AG20443 (cell line): Measurements from ENCODE around the gene COX14.

Experiments
- DNase-seq: peaks from one replicate; pipeline ENCODE4 v3.0.0; 2012; ENCODE audit warnings: low spot score, mixed read lengths

The COX14 gene

GRCh38 chr12:50084775-50085614 lies 27.0 kb upstream of the COX14 start, which contains the start of gene SMARCD1:
TSS of gene SMARCD1 (plus strand) at chr12:50085342. CDS start at chr12:50085370, 28 bp downstream.
- peak; percentile 94 for DNase-seq

- DNase-seq = no peak
Measured at GRCh38 chr12:50085615-50086072, 26.4 kb upstream of the COX14 start.

GRCh38 chr12:50086148-50086547 lies 25.9 kb upstream of the COX14 start:
- DNase-seq = no peak

GRCh38 chr12:50087151-50087550 lies 24.9 kb upstream of the COX14 start:
- no peak for DNase-seq

GRCh38 chr12:50087995-50088394 lies 24.0 kb upstream of the COX14 start:
- DNase-seq = peak; percentile 58

GRCh38 chr12:50088577-50089335 lies 23.3 kb upstream of the COX14 start:
- peak; percentile 53 for DNase-seq

- no peak for DNase-seq
Measured at GRCh38 chr12:50089730-50090129, 22.3 kb upstream of the COX14 start.

GRCh38 chr12:50090391-50090790 lies 21.6 kb upstream of the COX14 start:
- DNase-seq = no peak

GRCh38 chr12:50097952-50098351 lies 14.1 kb upstream of the COX14 start:
- no peak for DNase-seq

- DNase-seq = peak; percentile 83
Measured at GRCh38 chr12:50099302-50100008, 12.6 kb upstream of the COX14 start.

- DNase-seq = no peak
Measured at GRCh38 chr12:50100561-50100960, 11.5 kb upstream of the COX14 start.

GRCh38 chr12:50101663-50102062 lies 10.4 kb upstream of the COX14 start:
- DNase-seq = peak; percentile 68

GRCh38 chr12:50102131-50102531 lies 9.9 kb upstream of the COX14 start:
- DNase-seq = no peak

GRCh38 chr12:50102646-50103309 lies 9.3 kb upstream of the COX14 start:
- DNase-seq = no peak

- DNase-seq = no peak
Measured at GRCh38 chr12:50103351-50103750, 8.7 kb upstream of the COX14 start.

- DNase-seq = peak; percentile 74
Measured at GRCh38 chr12:50103767-50104321, 8.2 kb upstream of the COX14 start, which contains the start of gene GPD1. TSS of gene GPD1 (plus strand) at chr12:50104008. CDS start at chr12:50104051, 43 bp downstream.

GRCh38 chr12:50104417-50105366 lies 7.3 kb upstream of the COX14 start:
- DNase-seq = no peak

- DNase-seq = no peak
Measured at GRCh38 chr12:50105913-50106450, 6.1 kb upstream of the COX14 start.

- DNase-seq = no peak
Measured at GRCh38 chr12:50106907-50107306, 5.1 kb upstream of the COX14 start.
